Measurements from ENCODE around the gene THSD4. TPM values are rescaled to one million over a fixed set of nuclear protein-coding genes. Genes with fewer than 3 reads are reported as not detected.
A peak's percentile ranks its signal among the peaks of the same experiment; 100 is the strongest.

Gene THSD4
- total RNA-seq, 1 experiment from 2014 or later = 29.3 TPM

GRCh38 chr15:71116942-71117341 lies 1.7 kb downstream of the THSD4 start:
- Histone ChIP-seq H3K4me2 (peak overlapping the region; percentile 89), H3K36me3 (ENCODE audit: low read depth) (peaks cover 8% of the 10 kb centered on the region), H3K4me3 (peak overlapping the region; percentile 84), H3K9me2 (ENCODE audit: insufficient read depth) (no peaks in the 10 kb centered on the region), H3K4me1 (replicated peaks; ENCODE audit: insufficient read depth) (peaks cover 32% of the 10 kb centered on the region), H3K27me3 (ENCODE audit: insufficient read depth, low read depth) (no peaks in the 10 kb centered on the region), H4K20me1 (ENCODE audit: insufficient read depth) (no peaks in the 10 kb centered on the region), H3K27ac (peak overlapping the region; percentile 91), H3F3A (ENCODE audit: insufficient read depth, low read depth) (peaks cover 22% of the 10 kb centered on the region), H3K9me3 (ENCODE audit: insufficient read depth, low read depth) (no peaks in the 10 kb centered on the region), H3K79me2 (ENCODE audit: low read depth) (peaks cover 62% of the 10 kb centered on the region), H2AFZ (no peak overlapping the region)
- intact Hi-C loops (cut with micrococcal nuclease; ENCODE audit: unreplicated experiment) = loop anchor here (1.0 to 5.0 kb wide), 2 partner anchors 135 to 220 kb away; no protein-coding TSS in a partner anchor
- ChIA-PET CTCF (no interaction called here), POLR2A (ENCODE audit: unreplicated experiment) (interaction anchor here (0.7 kb wide), 1 partner anchor 1560 kb away, joined by 6 read pairs; no protein-coding TSS in a partner anchor)
- no TSS peak for BruUV-seq (replicated peaks)
- no peak for TF ChIP-seq CTCF (conservative IDR thresholded peaks at IDR 0.05)
- no peak for TF ChIP-seq EZH2 (IDR thresholded peaks at IDR 0.05; ENCODE audit: low read depth)
- no peak for DNase-seq

GRCh38 chr15:71117714-71118305 lies 2.5 kb downstream of the THSD4 start:
- Histone ChIP-seq H3K79me2 (ENCODE audit: low read depth) (peaks cover 71% of the 10 kb centered on the region), H2AFZ (no peak overlapping the region), H3F3A (ENCODE audit: insufficient read depth, low read depth) (peaks cover 22% of the 10 kb centered on the region), H3K4me2 (peak overlapping the region; percentile 89), H4K20me1 (ENCODE audit: insufficient read depth) (no peaks in the 10 kb centered on the region), H3K4me3 (peak overlapping the region; percentile 84; the same call in 1 of the 2 replicates), H3K9me3 (ENCODE audit: insufficient read depth, low read depth) (no peaks in the 10 kb centered on the region), H3K36me3 (ENCODE audit: low read depth) (peaks cover 8% of the 10 kb centered on the region), H3K4me1 (replicated peaks; ENCODE audit: insufficient read depth) (peaks cover 30% of the 10 kb centered on the region), H3K27me3 (ENCODE audit: insufficient read depth, low read depth) (no peaks in the 10 kb centered on the region), H3K27ac (no peak overlapping the region), H3K9me2 (ENCODE audit: insufficient read depth) (no peaks in the 10 kb centered on the region)
- DNase-seq = no peak
- TF ChIP-seq EZH2 (IDR thresholded peaks at IDR 0.05; ENCODE audit: low read depth) = no peak
- TF ChIP-seq CTCF (conservative IDR thresholded peaks at IDR 0.05) = no peak
- no TSS peak for BruUV-seq (replicated peaks)
- POLR2A ChIA-PET (ENCODE audit: unreplicated experiment) = no interaction called here
- intact Hi-C loops (cut with micrococcal nuclease; ENCODE audit: unreplicated experiment) = loop anchor here (5.0 kb wide), 1 partner anchor 219 kb away; no protein-coding TSS in a partner anchor
- CTCF ChIA-PET = no interaction called here

- Histone ChIP-seq H3K4me1 (replicated peaks; ENCODE audit: insufficient read depth) (peaks cover 27% of the 10 kb centered on the region), H3K79me2 (ENCODE audit: low read depth) (peaks cover 75% of the 10 kb centered on the region), H3K9me2 (ENCODE audit: insufficient read depth) (no peaks in the 10 kb centered on the region), H3K27ac (no peak overlapping the region), H4K20me1 (ENCODE audit: insufficient read depth) (no peaks in the 10 kb centered on the region), H3K4me2 (no peak overlapping the region; the same call in 1 of the 2 replicates), H3K36me3 (ENCODE audit: low read depth) (peaks cover 8% of the 10 kb centered on the region), H2AFZ (no peak overlapping the region), H3K4me3 (no peak overlapping the region), H3K27me3 (ENCODE audit: insufficient read depth, low read depth) (no peaks in the 10 kb centered on the region), H3K9me3 (ENCODE audit: insufficient read depth, low read depth) (no peaks in the 10 kb centered on the region), H3F3A (ENCODE audit: insufficient read depth, low read depth) (peaks cover 18% of the 10 kb centered on the region)
- DNase-seq = no peak
- intact Hi-C loops (cut with micrococcal nuclease; ENCODE audit: unreplicated experiment) = loop anchor here (5.0 kb wide), 1 partner anchor 219 kb away; no protein-coding TSS in a partner anchor
- POLR2A ChIA-PET (ENCODE audit: unreplicated experiment) = no interaction called here
- no TSS peak for BruUV-seq (replicated peaks)
- TF ChIP-seq CTCF (conservative IDR thresholded peaks at IDR 0.05) (no peak), EZH2 (IDR thresholded peaks at IDR 0.05; ENCODE audit: low read depth) (no peak)
- CTCF ChIA-PET = no interaction called here
These were observed 3.1 kb downstream of the THSD4 start for GRCh38 chr15:71118345-71118744.
